PFSK-1 (cell line): Measurements from ENCODE around the gene NIPAL1.

Experiments
- FOXP2 ChIP-seq: optimal IDR thresholded peaks from 2 replicates; pipeline ENCODE3; 2011; ENCODE audit warnings: borderline replicate concordance, control low read depth, inconsistent platforms; ENCODE audit not compliant: insufficient read depth; ENCODE audit errors: extremely low read length, extremely low read depth
- POLR2AphosphoS5 ChIP-seq: IDR thresholded peaks from 2 replicates; pipeline ENCODE4 v1.6.1; 2012; ENCODE audit warnings: low read depth, mild to moderate bottlenecking, control low read depth, low read length, moderate library complexity
- SIN3A ChIP-seq: IDR thresholded peaks from 2 replicates; pipeline ENCODE4 v1.6.1; 2012; ENCODE audit warnings: mild to moderate bottlenecking, low read length, moderate library complexity, borderline replicate concordance; ENCODE audit not compliant: insufficient read depth
- TAF1 ChIP-seq: IDR thresholded peaks from 2 replicates; pipeline ENCODE4 v1.6.1; 2012; ENCODE audit warnings: low read length, control low read depth, borderline replicate concordance; ENCODE audit not compliant: insufficient read depth
- TF ChIP-seq, protein P1 (sequence below), 2 experiments: IDR thresholded peaks; 2 replicates each; pipeline versions ENCODE4 v1.6.1 to v1.8.0; 2011 to 2012; ENCODE audit warnings: low read depth in 2 of 2, low read length in 2 of 2, control low read depth in 1 of 2, inconsistent platforms in 1 of 2, mild to moderate bottlenecking in 1 of 2, moderate library complexity in 1 of 2; ENCODE audit not compliant: insufficient read depth in 1 of 2

NIPAL1 gene

GRCh38 chr4:48031802-48032525, 15.4 kb downstream of the NIPAL1 start:
- TF ChIP-seq POLR2AphosphoS5, result no peak
- no peak for TF ChIP-seq TAF1
- TF ChIP-seq, protein P1, sequence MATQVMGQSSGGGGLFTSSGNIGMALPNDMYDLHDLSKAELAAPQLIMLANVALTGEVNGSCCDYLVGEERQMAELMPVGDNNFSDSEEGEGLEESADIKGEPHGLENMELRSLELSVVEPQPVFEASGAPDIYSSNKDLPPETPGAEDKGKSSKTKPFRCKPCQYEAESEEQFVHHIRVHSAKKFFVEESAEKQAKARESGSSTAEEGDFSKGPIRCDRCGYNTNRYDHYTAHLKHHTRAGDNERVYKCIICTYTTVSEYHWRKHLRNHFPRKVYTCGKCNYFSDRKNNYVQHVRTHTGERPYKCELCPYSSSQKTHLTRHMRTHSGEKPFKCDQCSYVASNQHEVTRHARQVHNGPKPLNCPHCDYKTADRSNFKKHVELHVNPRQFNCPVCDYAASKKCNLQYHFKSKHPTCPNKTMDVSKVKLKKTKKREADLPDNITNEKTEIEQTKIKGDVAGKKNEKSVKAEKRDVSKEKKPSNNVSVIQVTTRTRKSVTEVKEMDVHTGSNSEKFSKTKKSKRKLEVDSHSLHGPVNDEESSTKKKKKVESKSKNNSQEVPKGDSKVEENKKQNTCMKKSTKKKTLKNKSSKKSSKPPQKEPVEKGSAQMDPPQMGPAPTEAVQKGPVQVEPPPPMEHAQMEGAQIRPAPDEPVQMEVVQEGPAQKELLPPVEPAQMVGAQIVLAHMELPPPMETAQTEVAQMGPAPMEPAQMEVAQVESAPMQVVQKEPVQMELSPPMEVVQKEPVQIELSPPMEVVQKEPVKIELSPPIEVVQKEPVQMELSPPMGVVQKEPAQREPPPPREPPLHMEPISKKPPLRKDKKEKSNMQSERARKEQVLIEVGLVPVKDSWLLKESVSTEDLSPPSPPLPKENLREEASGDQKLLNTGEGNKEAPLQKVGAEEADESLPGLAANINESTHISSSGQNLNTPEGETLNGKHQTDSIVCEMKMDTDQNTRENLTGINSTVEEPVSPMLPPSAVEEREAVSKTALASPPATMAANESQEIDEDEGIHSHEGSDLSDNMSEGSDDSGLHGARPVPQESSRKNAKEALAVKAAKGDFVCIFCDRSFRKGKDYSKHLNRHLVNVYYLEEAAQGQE (IDR thresholded peaks at IDR 0.05; ENCODE audit: insufficient read depth in 1 of 2, low read depth in 2 of 2, low read length in 2 of 2), result no peak
- no peak for TF ChIP-seq FOXP2
- no peak for TF ChIP-seq SIN3A

GRCh38 chr4:48032721-48033120, 16.1 kb downstream of the NIPAL1 start:
- no peak for TF ChIP-seq SIN3A
- no peak for TF ChIP-seq TAF1
- TF ChIP-seq FOXP2, result no peak
- TF ChIP-seq, protein P1 (IDR thresholded peaks at IDR 0.05; ENCODE audit: insufficient read depth in 1 of 2, low read depth in 2 of 2, low read length in 2 of 2), result no peak
- no peak for TF ChIP-seq POLR2AphosphoS5

DNA sequence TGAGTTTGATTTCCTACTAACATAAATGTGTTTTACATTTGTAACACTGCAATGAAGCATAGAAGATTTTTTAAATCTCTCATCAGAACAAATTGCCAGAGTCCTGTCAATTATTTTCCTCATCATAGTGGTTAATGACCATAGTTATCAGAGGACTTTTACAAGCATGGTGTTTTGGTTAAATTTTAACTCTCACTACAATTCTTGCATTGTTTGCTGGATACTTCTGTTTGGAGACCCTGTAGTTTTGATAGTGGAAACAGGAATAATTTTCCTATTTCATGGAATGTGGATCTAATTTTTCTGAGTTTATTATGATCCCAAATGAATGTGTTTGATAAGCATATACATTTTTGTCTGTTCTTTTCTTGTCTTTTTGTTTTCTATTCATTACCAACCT, 16.8 kb downstream of the NIPAL1 start:
- TF ChIP-seq, protein P1 (IDR thresholded peaks at IDR 0.05; ENCODE audit: insufficient read depth in 1 of 2, low read depth in 2 of 2, low read length in 2 of 2), result no peak
- TF ChIP-seq FOXP2, result no peak

DNA sequence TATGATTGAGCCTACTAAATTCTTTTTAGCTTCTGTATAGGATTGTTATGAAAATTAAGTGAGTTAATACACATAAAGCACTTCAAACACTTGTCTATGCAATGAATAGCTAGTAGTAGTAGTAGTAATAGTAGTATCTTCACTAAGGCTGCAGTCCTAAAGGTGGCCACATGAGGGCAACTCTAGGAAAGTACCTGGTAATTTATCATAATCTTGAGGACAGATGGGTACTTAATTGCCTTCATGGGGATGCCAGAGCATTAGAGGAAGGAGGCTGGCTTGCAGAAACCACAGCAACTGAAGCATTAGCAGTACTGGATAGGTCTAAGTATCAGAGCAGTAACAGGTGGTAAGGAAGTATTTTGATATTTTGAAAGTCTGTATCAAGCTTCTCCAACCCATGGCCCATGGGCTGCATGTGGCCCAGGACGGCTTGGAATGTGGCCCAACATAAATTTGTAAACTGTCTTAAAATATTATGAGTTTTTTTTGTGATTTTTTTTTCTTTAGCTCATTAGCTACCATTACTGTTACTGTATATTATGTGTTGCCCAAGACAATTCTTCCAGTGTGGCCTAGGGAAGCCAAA, 17.3 kb downstream of the NIPAL1 start:
- TF ChIP-seq SIN3A (no peak), POLR2AphosphoS5 (no peak), FOXP2 (no peak), TAF1 (no peak)
- TF ChIP-seq, protein P1 (IDR thresholded peaks at IDR 0.05; ENCODE audit: insufficient read depth in 1 of 2, low read depth in 2 of 2, low read length in 2 of 2), result no peak
